GM21423 (cell line): Measurements from ENCODE around the gene BRD7.

ENCODE experiments used
- ATAC-seq: cut with Tn5 transposase; IDR thresholded peaks from one replicate; pipeline ENCODE4 v1.9.1; 2021; ENCODE audit warnings: mild to moderate bottlenecking, moderate library complexity; ENCODE audit not compliant: unreplicated experiment

BRD7 gene

DNA sequence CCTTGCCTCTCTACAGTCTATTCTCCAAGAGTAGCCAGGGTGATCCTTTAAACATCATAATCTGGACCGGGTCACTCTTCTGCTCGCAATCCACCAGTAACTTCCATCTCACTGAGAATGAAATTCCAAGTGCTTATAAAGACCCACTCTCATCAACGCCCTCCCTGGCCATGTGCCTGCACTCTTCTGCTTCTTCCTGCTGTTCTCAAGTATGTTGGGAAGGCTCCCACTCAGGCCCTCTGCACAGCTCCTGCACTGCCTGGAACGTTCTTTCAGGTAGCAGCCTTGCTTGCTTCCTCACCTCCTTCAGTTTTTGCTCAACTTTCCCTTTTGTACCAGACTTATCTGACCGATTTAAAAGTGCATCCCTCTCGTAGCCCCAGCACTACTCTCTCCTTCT, 44.4 kb downstream of the BRD7 start:
- no peak for ATAC-seq

DNA sequence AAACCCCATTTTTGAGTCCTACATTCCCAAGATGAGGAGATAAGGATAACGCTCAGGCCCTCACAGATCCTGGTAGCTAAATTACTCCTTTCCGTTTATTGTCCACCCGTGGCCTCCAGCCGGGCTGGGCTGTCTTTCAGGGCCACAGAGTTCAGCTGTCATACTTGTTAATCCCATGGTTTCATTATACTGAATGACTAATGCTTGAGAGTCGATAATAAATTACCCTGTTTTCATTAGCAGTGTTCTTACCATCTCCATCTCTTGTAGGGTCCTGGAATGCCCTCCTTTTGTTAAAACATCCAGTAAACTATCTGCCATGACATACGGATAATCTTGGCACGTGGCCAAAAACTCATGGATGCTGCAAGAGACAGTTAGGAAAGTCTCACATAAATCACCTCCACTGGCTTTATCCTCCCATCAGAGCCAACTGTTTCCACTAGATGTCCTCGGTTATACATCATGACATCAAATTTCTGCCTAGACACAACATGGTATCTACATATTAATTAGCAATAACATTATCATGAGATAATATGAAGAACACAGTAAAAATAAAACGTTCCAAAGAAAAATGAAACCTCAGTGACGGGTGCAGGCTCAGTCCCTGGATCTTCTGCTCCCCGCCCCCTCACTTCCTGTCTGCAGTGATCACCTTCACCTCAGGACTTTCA, 45.3 kb downstream of the BRD7 start:
- ATAC-seq: no peak

DNA sequence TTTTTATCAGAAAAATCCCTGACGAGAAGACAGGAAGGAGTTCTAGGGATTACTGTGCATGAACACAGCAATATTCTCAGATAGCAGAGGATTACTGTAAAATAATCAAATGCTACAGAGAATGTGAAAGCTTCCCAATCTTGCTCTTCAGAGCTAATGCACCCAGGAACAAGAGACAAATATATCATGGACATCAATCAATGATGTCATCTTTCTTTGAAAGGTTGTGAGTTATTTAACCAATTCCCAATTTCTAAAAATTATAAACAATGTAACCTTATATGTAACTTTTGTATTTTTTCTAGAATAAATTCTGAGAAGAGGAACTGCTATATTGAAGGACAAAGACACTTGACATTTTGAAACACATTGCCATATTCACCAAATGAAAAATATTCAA, 46.5 kb downstream of the BRD7 start:
- ATAC-seq: no peak

DNA sequence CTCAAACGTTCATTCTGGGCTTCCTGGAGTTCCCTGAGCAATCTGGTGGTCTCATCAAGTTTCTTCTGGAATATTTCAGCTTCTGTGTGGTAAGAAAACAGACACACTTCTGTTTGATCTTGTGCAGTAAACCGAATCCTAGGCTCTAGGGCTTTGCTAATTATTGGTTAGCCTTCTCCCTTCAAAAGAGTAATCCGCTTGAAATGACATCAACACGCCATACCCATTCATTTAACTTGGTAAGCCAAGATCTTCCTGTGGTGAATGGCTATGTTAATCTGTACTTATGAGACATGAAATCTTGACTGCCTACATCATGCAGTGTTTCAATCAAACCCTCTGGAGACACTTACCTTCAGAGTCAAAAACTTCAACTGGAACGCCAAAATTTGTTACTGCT, 48.5 kb downstream of the BRD7 start:
- no peak for ATAC-seq

DNA sequence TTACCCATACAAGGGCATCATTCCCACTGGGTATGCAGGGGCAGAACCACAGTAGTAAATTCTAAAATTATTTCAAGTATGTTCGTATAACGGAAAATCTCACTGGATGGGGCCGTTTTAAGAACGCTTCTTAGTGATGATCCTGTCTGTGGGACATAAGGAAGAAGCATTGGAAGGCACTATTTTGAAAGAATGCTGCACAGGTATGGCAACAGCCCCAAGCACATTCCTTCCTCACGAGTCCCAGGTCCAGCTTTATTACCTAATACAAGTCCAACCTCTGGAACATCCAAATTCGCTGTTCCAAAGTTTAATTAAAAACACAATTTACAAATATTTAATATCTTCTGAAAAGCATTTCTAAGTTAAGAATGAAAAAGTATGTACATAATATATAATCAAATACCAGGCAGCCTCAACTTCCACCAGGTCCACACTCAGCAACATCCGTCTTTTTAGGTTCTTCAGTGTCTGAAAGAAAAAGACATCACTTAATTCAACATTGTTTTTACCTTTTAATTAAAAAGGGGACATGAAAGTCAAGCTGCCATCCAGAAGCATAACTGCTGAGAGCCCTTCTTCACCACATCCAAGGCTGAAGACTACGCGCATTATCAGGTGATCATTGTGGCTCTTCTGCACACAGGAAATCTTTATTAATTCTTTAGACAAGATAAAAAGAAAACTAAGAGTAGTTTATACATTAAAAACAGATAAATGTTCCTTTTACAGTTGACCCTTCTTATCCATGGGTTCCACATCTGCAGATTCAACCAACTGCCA, 49.8 kb downstream of the BRD7 start:
- no peak for ATAC-seq

DNA sequence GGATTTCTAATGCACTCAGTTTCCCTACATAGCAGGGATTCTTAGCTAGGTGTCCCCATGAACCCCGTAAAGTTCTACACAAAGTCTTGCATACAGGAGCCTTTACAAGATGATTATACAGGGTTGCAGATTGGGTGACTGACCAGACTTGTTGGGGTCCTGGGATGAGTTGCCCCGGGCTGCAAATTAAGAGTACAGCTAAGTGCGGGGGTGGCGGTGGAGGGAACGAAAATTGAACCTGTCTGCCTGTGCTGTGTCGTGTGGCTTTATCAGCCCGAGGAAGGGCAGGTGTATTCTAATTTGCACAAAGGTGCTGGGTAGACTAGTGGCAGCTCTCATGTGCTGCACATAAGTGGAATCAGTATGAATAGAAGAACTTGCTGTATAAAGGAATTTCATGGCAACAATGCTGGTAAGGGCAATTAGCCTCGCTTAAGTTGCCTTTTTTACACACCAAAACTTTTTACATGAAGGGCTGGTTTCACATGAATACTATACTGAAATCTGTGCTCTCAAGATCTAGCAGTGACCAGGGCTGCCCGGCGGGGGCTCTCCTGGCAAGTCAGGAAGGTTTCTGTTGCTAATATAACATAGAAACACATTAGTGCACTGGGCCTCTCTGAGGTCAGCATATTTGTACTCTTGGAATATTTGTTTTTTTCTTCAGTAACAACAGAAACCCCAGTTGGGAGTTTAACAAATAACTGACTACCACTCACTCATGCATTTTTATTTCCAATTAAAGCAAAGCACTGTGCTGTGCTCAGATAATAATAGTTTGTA, 51.7 kb downstream of the BRD7 start:
- no peak for ATAC-seq

DNA sequence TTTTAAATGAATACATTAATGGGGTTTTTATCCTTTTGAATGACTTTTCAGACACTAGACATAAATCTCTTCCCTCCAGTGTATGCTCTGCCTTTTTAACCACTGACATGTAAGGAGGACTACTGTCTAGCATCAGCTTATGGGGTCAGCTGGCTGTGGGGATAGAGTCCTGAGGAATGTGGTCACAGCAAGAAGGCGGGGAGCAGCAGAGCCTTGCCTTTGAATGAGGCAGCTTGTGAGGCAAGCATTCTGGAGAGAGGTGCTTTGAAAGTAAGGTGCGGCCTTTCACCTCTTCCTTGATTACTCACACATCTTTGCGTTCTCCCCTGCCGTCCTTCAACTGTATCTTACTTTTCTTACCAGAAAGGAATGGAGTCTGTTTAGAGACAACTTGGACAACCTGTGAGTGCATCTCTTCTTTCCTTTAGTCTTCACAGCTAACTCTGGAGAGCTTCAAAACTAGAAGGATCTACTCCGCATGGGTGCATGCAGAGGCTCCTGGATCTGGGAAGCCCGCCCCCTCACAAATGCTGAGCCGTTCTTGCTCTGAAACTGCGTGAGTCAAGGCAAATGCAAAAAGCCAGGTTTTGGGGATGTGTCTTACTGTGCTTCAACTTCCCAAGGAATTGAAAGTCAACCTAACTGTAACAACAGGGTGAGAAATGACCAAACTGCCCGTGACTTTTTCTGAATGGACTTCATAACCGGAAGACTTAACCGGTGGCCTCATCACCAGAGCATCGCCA, 52.5 kb downstream of the BRD7 start:
- ATAC-seq: no peak

DNA sequence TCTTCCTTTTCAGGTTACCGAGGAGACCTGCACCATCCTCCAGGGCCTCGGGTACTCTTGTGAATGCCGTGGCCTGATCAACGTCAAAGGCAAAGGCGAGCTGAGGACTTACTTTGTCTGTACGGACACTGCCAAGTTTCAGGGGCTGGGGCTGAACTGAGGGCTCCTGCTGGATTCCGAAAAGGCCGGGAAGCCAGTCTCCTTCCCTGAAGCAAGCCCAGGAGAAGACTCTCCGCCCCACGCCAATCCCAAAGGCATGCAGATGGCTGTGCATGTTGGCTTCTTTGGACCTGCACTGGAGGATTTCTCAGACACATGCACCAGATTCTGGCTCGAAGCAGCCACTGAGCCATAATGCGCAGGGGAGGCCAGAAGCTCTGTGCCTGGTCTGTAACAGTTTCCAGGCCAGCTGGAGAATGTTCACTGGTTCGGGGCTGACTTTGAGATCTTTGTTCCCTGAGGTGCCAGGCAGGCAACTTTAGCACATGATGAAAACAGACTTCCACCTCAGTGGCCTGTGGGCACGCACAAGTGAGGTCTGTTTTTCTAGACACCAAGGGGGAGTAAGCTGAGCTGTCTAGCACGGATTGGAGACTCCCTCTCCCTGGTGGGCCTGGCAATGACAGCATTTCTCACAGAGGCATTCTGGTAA, 53.3 kb downstream of the BRD7 start:
- no peak for ATAC-seq

DNA sequence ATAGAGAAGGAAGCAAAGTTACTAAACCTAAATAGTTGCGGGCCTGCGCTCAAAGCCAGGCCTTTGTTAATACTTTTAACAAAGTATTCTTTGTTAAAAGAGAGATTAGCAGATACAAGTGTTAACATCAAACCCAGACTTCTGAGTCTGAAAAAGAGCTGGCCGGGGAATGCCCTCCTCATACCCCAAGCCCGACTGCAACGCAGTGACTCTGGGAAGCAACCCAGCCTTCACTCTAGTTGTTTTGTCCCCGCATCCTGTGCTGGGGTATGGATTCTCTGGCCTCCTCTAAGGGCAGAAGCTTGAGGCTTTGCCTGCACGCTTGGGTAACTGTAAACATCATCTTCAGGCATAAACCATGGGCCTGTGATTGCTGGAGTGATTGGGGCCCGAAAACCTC, 54.1 kb downstream of the BRD7 start:
- no peak for ATAC-seq

DNA sequence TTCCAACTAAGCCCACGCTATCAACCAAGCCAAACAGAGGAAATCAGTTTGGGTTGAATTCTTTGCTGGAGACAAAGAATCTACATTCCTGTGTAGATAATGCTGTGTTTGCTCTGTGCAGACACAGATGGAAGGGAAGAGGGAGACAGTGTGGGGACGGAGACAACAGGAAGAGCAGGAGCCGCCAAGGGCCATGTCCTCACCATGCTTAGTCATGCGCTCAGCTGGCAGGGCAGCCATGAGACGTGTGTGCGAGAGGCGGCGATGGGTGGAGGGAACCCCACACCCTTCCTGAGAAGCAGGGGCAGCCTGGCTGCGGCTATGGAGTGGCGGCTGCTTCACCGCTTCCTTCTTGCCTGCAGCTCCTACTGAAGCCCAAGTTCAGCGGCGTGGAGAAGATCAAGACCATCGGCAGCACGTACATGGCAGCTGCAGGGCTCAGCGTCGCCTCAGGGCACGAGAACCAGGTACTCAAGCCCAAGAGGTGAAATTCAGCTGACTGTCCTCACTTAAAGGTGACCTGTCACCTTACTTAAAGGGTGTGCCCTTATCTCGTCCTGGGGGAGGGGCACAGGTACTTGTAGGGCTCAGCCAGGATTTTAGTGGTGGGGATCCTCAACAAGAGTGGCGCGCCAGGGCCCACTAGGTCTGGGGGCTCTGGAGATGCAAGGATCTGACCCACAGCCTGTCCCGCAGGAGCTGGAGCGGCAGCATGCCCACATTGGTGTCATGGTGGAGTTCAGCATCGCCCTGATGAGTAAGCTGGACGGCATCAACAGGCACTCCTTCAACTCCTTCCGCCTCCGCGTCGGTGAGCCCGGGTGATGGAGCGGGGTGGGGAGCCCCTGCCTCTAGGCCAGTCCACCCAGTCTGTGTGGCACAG, 55.0 kb downstream of the BRD7 start:
- ATAC-seq: no peak

DNA sequence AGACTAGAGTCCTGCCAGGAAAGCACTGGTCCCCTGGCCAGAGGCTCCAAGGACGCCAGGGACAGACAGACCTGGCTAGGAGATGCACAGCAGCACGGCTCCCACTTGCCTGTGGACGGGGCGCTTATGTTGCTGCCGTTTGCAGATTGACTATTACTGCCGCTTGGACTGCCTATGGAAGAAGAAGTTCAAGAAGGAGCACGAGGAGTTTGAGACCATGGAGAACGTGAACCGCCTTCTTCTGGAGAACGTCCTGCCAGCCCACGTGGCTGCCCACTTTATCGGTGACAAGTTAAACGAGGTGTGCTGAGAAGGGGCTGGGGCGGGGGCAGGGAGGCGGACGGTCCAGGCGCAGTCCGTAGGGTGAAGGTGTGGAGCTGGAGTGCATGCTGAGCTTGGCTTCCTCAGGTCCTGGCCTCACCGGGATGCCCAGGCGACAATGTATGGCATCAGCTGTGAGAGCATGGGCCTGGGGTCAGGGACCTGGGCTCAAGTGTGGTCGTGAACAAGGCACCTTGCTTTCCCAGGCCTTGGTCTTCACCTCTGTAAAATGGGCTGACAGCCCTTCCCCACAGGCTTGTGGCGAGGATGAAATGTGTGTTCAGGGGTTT, 56.8 kb downstream of the BRD7 start:
- no peak for ATAC-seq

DNA sequence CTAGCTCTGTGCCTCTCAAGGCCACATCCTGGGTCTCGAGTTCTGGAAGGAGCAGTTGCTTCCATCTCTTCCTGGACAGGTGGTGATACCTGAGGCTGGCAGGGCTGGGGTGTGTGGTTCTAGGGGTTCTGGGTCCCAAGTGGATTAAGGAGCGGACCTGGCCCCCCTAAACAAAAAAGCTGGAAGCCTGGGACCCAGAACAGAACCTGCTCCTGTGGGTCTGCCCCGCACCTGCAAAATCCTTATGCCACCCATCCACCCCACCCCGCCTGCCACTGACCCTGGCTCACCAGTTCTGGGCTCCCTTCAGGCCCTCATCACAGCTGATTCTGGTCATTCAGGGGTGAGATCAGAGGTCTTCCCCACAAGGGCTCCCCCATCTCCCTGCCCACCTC, 57.7 kb downstream of the BRD7 start:
- ATAC-seq: no peak

DNA sequence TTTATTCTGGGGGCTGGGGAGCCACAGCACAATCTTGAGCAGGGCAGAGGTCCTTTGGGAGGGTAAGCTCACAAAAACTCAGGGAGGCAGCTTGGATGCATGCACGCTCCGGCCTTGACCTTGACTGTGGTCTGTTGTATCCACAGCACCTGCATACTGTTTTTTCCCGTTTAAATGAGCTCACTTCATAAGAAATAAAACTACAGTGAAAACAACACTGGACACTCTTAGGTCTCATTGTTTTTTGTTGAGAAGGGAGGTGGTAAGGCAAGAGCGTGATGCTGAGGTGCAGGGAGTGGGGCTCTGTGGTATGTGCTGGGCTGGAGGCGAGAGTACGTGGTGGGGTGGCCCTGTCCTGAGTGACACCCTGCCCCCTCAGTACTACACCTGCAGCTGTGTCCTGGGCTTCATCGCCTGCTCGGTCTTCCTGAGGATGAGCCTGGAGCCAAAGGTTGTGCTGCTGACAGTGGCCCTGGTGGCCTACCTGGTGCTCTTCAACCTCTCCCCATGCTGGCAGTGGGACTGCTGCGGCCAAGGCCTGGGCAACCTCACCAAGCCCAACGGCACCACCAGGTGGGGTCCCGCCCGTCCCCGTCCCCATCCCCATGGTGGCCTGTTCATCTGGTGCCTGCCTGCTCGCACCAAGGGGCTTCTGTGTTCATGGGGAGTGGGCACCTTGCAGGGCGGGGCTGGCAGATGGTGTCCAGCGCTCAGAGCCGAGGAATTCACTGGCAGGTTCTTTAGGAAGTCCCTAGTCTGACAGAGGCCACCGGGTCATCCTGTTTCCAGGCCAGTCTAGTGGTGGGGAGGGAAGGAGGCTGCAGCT, 58.3 kb downstream of the BRD7 start:
- ATAC-seq: no peak

DNA sequence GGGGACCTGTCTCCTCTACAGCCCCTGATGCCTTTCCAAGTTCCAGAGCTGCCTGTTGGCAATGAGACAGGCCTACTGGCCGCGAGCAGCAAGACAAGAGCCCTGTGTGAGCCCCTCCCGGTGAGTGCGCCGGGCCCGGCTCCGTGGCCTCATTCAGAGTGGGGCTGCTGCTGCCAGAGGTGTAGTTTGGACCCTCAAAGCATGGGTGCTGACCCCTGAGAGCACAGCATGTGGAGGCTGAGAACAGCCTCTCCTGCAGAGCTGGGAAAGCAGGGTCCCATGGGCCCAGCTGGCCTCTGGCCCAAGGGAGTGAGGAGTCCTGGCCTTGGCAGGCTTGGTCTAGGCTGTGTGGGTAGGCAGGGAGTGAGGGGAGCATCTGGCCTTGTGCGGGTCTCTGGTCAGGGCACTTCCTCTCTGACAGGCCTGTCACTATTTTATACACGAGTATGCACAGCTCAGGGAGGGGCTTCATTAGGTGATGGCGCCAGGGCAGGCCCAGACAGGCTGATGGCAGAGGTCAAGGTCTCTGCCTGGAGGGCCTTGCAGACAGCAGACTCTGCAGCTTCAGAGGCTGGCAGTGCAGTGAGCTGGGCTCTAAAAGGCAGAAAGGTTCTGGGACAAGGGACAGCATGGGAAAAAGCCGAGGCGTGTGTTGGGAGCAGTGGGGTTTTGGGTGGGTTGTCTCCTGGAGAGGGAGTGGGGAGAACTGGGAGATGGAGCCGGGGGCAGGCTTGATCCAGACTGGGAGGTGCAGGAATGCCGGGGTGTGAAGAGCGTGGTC, 59.1 kb downstream of the BRD7 start:
- no peak for ATAC-seq

DNA sequence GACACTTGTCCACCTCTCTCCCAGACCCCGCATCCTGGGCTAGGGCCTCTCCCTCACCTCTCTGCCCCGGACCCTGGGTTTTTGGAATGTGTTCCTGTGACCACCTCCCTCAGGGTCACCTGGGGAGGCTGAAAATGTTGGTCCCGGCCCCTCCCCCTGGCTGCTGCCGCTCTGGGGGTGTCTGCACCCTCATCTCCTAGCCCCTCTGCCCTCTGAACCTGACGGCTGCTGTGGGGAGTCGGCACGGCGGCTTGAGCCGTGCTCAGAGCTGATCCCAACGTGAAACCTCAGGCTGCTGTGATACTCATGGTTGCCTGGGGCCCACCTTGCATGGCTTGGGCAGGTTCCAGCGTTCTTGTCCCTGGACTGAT, 59.6 kb downstream of the BRD7 start:
- no peak for ATAC-seq

DNA sequence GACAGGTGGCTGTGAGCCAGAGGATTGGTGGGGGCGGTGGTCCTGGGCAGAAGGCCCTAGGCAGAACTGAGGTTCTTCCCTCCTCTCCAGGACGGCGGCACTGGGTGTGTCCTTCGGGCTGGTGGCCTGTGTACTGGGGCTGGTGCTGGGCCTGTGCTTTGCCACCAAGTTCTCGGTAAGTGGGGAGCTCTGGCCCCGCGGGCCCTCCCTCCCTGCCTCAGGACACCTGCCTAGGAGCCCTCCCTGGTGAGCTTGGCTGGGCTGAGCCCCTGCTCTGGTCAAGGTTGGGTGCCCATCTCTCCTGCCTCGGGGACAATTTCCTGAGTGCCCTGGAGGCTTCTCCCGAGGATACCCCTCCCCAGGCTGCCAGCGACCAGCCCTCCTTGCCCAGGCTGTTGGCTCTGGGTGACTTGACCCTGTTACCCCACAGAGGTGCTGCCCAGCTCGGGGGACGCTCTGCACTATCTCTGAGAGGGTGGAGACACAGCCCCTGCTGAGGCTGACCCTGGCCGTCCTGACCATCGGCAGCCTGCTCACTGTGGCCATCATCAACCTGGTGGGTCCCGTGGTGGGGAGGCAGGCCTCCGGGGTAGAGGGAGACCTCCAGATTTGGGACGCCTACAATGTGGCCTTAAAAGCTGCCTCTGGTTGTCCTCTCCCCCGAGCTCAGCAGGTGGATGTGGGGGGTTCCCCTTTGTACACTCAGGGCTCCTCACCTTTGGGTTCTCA, 60.4 kb downstream of the BRD7 start:
- no peak for ATAC-seq

DNA sequence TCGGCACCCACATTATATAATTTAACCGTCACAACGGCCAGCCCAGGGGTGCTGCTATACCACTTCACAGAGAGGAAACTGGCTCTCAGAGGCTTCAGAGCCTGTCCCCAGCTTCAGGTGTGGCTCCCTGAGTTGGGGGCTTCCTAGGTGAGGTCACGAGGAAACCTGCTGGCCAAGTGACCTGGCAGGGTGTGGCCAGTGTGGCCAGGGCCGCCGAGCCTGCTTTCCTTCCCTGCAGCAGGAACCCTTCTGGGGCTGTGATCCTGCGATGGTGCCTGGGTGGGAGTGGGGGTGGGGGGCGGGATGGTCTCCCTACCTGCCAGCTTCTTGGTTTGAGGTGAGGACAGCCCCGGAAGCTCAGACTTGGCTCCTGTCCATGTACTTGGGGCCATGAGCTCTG, 62.5 kb downstream of the BRD7 start:
- ATAC-seq: no peak
